PFSK-1 (cell line): ENCODE measurements around the gene AGO1.

Experiments used
- FOXP2 ChIP-seq: optimal IDR thresholded peaks from 2 replicates; pipeline ENCODE3; 2011; ENCODE audit warnings: borderline replicate concordance, control low read depth, inconsistent platforms; ENCODE audit not compliant: insufficient read depth; ENCODE audit errors: extremely low read length, extremely low read depth
- POLR2AphosphoS5 ChIP-seq: IDR thresholded peaks from 2 replicates; pipeline ENCODE4 v1.6.1; 2012; ENCODE audit warnings: low read depth, mild to moderate bottlenecking, control low read depth, low read length, moderate library complexity
- SIN3A ChIP-seq: IDR thresholded peaks from 2 replicates; pipeline ENCODE4 v1.6.1; 2012; ENCODE audit warnings: mild to moderate bottlenecking, low read length, moderate library complexity, borderline replicate concordance; ENCODE audit not compliant: insufficient read depth
- TAF1 ChIP-seq: IDR thresholded peaks from 2 replicates; pipeline ENCODE4 v1.6.1; 2012; ENCODE audit warnings: low read length, control low read depth, borderline replicate concordance; ENCODE audit not compliant: insufficient read depth
- TF ChIP-seq, protein P1 (sequence below), 2 experiments: IDR thresholded peaks; 2 replicates each; pipeline versions ENCODE4 v1.6.1 to v1.8.0; 2011 to 2012; ENCODE audit warnings: low read depth in 2 of 2, low read length in 2 of 2, control low read depth in 1 of 2, inconsistent platforms in 1 of 2, mild to moderate bottlenecking in 1 of 2, moderate library complexity in 1 of 2; ENCODE audit not compliant: insufficient read depth in 1 of 2

GRCh38 chr1:35847935-35848565 is 35.0 kb upstream of the AGO1 start:
- TF ChIP-seq, protein P1, sequence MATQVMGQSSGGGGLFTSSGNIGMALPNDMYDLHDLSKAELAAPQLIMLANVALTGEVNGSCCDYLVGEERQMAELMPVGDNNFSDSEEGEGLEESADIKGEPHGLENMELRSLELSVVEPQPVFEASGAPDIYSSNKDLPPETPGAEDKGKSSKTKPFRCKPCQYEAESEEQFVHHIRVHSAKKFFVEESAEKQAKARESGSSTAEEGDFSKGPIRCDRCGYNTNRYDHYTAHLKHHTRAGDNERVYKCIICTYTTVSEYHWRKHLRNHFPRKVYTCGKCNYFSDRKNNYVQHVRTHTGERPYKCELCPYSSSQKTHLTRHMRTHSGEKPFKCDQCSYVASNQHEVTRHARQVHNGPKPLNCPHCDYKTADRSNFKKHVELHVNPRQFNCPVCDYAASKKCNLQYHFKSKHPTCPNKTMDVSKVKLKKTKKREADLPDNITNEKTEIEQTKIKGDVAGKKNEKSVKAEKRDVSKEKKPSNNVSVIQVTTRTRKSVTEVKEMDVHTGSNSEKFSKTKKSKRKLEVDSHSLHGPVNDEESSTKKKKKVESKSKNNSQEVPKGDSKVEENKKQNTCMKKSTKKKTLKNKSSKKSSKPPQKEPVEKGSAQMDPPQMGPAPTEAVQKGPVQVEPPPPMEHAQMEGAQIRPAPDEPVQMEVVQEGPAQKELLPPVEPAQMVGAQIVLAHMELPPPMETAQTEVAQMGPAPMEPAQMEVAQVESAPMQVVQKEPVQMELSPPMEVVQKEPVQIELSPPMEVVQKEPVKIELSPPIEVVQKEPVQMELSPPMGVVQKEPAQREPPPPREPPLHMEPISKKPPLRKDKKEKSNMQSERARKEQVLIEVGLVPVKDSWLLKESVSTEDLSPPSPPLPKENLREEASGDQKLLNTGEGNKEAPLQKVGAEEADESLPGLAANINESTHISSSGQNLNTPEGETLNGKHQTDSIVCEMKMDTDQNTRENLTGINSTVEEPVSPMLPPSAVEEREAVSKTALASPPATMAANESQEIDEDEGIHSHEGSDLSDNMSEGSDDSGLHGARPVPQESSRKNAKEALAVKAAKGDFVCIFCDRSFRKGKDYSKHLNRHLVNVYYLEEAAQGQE (IDR thresholded peaks at IDR 0.05; ENCODE audit: insufficient read depth in 1 of 2, low read depth in 2 of 2, low read length in 2 of 2) = no peak
- no peak for TF ChIP-seq POLR2AphosphoS5
- TF ChIP-seq SIN3A = no peak
- no peak for TF ChIP-seq TAF1
- no peak for TF ChIP-seq FOXP2
